ENCODE measurements around the gene TRPM2.

Gene TRPM2

DNA sequence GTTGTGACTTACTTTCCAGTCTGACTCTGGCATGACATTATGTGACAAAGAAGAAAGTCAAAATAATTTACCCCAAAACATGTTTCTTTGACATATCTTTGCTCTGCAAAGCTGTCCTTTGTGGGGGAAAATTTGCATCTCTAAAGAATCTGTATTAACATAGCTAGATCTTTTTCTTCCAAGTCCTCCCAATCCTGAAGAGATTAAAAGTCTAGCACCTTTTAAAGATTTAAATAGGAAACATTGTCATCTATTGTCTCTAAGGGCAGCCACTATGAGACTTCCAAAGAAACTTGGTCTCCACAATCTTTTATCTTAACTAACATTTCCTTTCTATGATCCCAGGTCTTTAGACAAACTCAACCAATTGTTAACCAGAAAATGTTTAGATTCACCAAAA is 117.9 kb downstream of the TRPM2 start:
- no peak for DNase-seq

DNA sequence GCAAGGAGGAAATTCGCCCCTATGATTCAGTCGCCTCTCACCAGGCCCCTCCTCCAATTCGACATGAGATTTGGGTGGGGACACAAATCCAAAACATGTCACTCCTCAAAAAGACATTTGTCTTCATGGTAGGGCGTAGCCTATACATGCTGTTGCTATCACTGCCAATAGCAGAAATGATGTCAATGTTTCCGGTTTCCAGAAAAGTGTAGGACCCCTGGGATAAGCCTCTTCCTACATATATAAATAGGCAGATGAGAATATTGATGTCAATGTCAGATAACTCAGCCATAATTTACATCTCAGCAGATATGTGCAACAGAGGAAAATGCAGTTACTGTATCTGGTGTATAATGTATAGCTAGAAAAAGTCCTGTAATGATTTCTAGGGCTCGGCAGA is 118.6 kb downstream of the TRPM2 start:
- DNase-seq = no peak

DNA sequence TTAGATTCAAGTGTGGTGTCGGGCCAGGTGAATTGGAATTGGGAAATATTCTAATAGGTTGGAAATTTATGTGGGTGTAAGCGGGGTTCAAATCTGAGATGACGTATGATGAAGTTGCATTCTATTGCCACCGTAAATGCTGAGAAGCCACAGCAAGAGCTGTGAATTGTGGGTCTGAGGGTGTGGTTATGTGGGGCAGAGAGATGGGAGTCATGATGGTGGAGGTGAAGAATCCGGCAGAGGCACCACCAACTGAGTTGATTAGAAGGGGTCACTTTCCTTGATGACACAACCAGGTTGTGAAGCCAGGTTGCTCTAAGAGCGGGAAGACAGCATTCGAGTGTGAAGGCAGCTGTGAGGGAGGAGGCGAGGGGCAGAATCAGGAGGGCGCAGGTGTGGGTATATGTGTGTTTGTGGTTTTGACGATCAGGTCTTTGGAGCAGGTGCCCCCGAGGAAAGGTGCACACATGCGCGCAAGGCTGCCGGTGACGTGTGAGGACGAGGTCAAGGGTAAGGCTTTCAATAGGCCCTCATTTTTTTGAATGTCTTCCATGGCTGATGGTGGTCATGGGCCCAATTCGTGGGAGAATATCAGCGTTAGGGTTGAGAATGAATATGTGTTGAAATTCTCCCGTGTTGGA is 120.6 kb downstream of the TRPM2 start:
- DNase-seq = no peak

DNA sequence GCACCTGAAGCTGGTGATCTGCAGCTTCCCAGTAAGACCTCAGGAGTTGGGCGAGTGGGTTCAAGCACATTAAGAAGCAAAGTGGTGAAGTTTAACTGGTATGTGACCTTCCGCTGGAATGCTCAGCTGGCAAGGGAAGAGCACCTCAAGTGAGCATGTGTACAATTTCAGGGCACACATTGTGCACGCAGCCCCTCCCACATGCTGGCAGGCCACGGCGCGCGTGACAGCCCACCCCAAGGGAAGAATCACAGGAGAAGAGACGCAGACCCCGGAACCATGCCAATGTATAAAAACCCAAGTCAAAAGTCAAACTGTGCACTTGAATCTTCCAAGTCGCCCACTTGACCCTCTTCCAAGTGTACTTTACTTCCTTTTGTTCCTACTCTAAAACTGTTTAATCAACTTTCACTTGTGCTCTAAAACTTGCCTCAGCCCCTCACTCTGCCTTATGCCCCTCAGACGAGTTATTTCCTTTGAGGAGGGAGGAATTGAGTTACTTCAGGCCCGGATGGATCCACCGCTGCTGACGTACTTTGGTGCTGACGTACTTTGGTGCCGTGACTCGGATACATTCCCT is 121.9 kb downstream of the TRPM2 start:
- DNase-seq = no peak

DNA sequence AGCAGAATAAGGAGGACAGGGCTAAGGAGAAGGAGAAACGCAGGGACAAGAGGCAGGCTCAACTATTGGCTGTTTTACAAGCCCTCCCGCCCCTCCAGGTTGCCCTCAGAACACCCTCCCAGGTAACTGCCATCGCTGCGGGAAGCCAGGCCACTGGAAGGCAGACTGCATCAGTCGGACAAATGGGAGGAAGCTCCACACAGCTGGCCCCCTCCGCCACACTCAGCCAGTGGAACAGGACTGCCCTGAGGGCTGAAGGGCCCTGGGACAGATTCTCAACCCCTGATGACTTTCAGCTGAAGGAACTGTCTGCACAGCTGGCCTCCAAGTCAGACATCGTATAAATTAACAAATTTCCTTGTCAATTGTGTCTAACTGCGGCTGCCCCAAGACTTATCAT is 123.7 kb downstream of the TRPM2 start:
- DNase-seq = no peak

DNA sequence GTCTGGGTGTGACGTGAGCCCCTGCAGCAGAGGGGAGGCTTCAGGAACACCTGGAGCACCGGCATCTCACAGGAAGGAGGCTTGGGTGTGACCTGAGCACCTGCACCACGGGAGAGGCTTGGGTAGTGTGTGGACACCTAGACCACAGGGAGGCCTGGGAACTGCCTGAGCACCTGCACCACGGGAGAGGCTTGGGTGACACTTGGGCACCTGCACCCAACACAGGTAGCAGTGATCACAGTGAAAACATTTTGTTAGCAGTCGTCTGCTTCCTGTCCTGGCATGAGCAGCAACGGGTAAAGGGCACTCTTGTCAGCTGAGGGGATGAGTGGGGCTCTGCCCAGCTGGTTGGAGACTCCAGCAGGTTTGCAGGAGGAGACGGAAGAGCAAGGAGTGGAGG is 124.3 kb downstream of the TRPM2 start:
- DNase-seq = no peak

DNA sequence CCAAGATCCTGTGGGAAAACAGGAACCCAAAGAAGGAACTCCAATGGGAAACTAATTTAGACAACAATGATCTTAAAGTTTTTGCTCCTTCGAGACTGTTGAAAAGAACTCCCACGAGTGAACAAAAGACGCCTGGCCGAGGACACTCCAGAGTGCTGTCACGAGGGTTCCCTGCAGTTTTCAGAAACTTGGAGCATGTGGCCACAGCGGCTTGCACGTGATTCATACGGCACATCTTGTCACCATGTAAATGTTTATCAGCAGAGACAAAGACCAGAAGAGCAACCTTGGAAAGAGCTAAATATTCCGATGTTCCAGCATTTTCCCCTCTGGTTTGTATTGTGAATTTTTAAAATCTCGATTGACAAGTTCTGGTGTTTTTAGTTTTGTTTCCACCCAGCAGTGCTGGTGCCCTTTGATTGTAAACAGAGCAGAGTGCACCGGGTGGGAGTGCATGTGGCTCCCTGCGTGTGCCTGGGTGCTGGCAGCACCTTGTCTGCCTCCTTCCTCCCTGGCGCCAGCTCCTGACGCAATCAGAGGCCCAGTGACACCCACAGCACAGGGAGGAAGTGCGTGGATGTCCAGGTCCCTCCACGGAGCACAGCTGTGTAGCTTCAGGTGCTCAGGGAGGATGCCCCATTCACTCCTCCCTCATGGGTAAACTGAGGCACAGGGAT is 124.8 kb downstream of the TRPM2 start:
- DNase-seq = no peak

DNA sequence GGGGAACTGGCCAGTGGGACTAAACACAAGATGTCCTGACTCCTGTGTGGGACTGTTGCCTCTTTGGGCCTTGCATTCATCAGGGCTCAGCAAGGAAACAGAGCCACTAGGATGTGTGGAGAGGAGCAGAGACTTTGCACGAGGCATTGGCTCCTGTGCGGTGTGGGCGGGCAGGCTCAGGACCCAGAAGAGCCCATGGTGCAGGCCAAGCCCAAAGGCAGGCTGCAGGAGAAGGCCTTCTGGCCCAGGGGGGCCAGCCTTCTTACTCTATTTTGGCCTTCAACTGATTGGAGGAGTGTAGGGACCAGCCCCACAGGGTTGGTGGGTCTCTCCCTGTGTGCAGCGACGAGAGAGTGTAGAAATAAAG is 125.4 kb downstream of the TRPM2 start:
- DNase-seq = no peak

DNA sequence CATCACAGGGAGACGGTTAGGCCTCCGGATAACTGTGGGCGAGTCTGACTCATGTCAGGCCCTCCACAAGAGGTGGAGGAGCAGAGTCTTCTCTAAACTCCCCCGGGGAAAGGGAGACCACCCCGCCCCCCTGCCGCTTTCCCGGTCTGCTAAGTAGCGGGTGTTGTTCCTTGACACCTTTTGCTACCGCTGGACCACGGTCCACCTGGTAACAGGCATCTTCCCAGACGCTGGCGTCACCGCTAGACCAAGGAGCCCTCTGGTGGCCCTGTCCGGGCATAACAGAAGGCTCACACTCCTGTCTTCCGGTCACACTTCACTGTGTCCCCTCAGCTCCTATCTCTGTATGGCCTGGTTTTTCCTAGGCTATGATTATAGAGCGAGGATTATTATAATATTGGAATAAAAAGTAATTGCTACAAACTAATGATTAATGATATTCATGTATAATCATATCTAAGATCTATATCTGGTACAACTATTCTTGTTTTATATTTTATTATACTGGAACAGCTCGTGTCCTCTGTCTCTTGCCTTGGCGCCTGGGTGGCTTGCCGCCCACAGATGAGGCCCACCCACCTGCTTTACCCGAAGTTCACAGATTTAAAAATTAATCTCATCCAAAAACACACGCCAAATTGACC is 126.3 kb downstream of the TRPM2 start:
- DNase-seq = peak; percentile 71

DNA sequence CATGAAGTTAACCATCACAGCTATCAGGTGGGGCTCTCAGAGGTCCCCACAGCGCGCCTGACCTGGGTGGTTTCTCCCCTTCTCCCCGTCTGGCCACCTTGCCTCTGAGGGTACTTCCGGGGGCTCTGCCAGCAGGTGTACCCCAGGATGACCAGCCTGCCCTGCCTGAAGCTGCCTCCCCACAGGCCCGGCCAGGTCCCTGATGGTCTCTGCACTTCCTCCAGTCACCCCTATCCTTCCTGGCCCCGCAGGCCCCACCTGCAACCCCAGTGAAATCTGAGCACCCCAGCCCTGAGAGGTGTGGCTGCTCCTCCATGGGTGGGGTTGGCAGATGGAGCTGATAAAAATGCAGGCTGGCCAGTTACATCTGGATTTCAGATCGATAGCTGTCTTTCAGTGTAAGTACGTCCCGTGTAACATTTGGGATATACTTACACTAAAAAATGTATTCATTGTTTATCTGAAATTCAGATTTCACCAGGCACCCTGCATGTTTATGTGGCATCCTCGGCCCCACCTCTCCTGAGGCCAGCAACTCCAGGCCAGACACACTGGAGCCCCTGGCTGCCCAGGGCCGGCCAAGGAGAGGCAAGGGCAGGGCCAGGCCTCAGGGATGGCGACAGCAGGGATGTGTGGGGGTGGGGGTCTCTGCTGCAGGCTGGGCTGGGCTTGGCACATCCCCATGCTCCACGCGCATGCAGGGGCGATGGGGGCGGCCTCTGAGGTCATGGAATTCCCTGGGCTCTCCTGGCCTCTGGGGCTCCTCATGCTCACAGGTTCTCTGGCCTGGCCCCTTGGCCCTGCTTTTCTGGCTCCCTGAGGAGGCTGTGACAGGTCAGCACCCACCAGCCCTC is 127.0 kb downstream of the TRPM2 start:
- no peak for DNase-seq

DNA sequence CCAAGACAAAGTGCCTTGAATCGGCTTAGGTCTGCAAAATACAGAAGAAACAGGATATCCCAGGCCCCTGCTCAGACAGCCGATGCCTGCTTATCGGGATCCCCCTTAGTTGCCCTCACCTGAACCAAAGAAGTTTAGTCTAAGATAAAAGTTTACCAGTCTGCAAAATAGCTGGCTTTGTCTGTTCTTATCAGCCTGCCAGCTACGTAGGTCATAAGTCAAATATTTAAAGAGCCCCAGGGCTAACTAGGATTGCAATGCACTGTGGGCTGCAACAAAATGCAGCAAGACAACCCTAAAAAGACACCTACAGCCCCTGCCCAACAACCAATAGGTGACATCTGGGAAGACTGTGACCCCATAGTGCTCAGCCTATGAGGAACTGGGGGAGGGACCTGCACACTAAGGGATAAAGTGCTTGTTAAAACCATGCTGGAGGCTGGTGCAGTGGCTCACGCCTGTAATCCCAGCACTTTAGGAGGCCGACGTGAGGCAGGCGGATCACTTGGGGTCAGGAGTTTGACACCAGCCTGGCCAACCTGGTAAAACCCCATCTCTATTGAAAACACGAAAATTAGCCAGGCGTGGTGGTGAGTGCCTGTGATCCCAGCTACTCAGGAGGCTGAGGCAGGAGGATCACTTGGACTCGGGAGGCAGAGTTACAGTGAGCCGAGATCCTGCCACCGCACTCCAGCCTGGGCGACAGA is 129.3 kb downstream of the TRPM2 start:
- DNase-seq = no peak

DNA sequence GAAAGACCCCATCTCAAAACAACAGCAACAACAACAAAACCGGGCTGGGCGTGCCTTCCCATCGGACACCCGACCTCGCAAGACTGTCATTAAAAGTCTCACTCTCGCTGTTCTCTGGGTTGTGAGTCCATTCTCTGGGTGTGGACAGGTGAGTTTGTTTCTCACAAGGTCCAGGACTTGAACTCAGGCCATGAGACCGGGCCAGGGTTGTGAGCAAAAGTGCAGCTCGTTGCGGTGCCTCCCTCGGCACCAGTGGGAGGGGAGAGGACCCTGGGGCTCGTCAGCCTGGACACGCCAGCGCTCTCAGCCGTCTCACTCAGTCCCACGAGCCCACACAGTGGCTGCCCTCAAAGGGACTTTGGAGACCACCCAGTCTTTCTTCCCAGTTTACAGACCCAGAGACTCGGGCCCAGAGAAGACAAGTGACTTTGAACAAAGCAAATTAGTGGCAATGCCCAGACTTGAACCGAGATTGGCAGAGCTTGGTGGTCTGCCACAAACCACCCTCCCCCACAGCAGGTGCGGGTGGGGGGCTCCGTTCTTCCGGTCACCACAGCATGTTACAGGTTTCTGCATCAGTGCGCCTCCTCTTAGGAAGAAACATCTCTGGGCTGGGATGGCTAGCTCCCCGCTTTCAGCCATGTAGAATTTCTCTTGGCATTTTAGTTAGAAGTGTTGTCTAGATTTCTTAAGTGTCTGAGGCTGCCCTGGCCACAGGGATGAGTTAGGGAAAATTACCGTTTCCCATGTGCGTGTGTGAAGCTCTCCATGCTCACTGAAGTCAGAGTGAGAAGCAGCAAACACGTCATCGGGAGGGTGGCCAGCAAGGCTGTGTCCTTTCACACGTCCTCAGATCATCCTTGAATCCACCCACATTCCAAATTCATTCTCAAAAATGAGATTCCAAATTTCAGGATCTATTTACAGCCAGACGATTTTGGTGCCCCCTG is 130.1 kb downstream of the TRPM2 start:
- DNase-seq = no peak

DNA sequence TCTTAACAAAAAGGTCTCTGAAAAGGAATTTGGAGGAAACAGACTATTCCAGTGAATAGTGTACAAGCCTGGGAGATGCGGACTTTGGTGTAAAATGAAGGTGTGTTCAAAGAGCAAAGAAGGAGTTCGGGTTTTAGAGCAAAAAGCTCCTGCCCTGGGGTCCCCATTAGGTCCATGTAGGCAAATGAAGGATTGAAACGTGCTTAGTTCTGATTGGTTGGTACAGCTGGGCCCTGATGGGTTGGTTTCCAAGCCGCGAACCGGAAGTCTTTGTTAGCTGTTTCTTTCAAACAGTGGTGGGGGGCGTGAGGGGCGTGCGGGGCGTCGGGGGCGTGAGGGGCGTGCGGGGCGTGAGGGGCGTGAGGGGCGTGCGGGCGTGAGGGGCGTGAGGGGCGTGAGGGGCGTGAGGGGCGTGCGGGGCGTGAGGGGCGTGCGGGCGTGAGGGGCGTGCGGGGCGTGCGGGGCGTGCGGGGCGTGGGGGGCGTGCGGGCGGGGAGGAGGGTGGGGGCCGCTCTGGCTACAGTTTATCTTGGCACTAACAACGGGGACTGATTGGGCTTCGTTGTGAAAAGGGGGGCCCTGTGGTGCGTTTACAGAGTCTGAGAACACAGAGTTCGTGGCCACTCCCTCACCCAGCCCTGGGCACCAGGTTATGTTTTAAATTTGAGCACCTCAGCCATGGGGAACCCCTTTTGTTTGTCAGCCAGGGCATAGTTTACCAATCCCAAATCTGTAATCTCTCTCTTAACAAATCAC is 131.3 kb downstream of the TRPM2 start:
- DNase-seq = no peak

DNA sequence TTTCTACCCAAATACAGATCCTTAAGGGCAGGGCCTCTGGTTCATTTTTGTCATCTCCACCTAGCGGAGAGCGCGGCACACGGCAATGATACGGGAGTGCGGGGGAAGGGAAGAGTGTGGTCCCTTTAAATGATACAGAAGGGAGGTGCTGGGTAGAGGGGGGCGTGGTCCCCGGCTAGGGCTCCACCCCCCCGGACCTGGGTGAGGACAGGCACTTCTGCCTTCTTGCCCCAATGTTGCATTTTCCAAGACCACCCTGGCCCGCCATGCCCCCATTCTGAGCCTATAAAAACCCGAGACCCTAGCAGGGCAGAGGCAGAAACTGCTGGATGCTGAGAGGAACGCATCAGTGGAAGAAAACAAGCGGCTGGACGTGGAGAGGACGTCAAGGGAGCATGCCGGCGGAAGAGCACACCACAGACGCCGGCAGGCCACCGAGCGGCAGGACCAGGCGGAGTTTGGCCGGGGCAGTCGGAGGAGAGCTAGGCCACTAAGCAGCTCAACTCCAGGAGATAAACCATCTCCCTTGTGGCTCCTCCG is 131.9 kb downstream of the TRPM2 start:
- DNase-seq = peak; percentile 71

DNA sequence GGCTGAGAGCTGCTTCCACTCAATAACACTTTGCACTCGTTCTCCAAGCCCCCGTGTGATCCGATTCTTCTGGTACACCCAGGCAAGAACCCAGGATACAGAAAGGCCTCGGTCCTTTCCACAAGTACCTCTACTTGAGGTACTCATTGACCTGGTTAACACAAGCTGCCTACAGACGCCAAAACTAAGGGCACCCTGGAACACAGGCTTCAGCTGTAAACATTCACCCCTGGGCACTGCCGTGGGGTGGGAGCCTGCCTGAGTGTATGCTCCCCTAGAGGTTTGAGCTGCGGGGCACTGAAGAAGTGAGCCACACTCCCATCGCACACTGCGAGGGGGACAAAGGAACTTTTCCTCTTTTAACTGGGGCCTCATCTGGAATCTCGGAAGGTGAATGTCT is 132.4 kb downstream of the TRPM2 start:
- DNase-seq = no peak

DNA sequence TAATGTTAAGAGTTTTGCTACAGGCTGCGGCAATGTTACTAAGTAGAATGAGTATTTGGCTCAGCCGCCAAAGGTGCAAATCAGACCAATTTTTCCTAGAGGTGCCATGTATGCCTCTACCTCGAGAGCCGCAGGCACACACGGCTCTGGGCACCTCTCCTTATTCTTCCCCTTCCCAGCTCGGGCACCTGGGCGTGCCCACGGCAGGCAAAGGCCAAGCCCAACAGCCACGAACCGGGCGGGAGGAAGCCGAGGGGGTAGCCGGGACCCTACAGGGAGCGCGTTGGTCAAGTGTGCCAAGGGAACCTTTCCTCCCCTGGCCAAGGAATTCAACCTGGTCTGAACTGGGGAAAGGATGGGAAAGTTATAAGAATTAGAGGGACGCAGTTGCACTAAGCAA is 132.9 kb downstream of the TRPM2 start:
- no peak for DNase-seq

DNA sequence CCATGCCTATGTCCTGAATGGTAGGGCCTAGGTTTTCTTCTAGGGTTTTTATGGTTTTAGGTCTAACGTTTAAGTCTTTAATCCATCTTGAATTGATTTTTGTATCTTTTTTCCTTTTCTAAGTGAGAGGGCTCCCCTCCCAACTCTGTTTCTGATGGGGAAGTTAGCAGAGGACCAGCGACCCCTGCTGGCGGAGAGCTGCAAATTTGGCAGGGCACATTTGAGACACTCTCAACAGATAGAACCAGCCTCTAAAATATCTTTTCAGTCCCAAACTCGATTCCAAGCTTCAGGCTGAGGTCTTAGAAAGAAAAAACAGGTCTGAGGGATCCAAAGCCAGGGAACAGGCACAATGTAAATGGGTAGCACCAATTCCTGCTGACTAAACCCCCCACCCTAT is 134.4 kb downstream of the TRPM2 start:
- DNase-seq = peak; percentile 82

DNA sequence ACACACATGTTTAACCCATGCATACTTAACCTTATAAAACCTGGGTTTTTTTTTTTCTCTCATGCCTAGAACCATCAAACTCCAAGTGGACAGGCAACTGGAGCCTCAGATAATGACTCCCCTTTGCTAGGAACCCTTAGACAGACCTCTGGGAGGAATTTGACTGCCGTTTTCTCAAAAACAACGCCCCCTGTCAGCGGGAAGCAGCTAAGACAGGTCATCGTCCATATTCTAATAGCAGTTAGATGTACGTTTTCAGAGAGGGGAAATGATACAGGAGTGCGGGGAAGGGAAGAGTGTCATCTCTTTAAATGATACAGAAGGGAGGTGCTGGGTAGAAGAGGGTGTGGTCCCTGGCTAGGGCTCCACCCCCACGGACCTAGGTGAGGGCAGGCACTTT is 136.5 kb downstream of the TRPM2 start:
- DNase-seq = no peak

DNA sequence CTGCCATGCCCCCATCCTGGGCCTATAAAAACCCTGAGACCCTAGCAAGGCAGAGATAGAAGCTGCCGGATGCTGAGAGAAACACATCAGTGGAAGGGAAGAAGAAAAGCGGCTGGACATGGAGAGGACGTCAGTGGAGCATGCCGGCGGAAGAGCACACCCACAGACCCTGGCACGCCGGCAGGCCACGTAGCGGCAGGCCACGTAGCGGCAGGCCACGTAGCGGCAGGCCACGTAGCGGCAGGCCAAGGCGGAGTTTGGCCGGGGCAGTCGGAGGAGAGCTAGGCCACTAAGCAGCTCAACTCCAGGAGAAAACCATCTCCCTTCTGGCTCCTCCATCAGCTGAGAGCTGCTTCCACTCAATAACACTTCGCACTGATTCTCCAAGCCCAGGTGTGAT is 137.0 kb downstream of the TRPM2 start:
- no peak for DNase-seq

DNA sequence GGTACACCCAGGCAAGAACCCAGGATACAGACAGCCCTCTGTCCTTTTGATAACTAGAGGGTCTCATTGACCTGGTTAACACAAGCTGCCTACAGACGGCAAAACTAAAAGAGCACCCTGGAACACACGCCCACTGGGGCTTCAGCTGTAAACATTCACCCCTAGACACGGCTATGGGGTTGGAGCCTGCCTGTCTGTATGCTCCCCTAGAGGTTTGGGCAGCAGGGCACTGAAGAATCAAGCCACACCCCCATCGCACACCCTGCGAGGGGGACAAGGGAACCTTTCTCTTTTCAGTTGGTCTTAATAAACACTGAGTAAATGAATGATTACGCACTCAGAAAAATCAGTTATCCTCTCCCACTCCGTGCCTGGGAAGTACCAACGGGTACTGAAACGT is 137.4 kb downstream of the TRPM2 start:
- DNase-seq = no peak
